Measurements from ENCODE around the gene MRPL44. TPM values are rescaled to one million over a fixed set of nuclear protein-coding genes. Genes with fewer than 3 reads are reported as not detected.
A peak's percentile ranks its signal among the peaks of the same experiment; 100 is the strongest.

Gene MRPL44
- total RNA-seq, 3 donors from 2014 or later = 41.2 to 44.1 (median 41.7) TPM

DNA sequence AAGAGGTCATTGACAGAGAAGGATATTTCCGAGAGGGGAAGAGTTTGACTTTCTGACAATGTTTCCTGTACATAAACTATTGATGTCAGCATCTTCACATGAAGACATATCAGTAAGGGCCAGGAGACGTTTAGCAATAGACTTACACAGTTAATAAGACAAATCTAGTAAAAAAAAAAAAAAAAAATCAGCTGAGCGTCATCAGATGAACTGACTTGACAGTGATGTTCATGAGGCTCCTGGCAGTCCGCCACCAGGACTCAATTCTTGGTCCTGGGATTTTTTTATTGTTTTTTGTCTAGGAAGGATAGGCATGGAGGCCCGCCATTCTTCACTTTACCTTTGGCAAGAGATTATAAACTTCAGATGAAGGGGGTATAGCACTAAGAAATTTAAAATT, 14.5 kb downstream of the MRPL44 start:
- ATAC-seq (no peak), DNase-seq (no peak)
- Mint-ChIP-seq H3K9me3 (no peaks in the 10 kb centered on the region), H3K36me3 (ENCODE audit: insufficient read depth) (peaks cover 8% of the 10 kb centered on the region), H3K4me1 (ENCODE audit: low read depth) (peaks cover 4% of the 10 kb centered on the region), H3K27me3 (ENCODE audit: low read depth) (no peaks in the 10 kb centered on the region), H3K4me3 (no peak overlapping the region)

DNA sequence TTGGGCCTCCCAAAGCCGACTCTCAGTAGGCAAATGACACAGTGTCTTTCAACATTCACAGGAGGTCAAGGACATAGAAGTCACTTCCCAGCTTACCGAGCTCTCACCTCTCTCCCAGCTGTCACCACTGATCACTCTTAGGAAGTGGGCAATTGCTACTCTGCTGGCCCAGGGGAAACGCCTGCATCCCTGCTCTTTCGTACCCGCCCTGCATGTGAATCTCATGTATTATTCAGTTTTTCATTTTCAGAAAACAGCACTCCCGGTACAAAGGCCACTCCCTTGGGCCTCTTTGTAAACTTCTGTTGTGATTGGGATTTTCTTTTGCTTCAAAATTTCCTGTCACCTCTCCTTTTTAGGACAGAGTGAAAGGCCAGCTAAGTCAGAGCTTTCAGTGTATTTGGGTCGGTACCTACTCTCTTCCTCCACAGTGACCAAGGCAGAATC, 15.4 kb downstream of the MRPL44 start:
- Mint-ChIP-seq H3K4me3 (no peak overlapping the region), H3K27me3 (ENCODE audit: low read depth) (no peaks in the 10 kb centered on the region), H3K36me3 (ENCODE audit: insufficient read depth) (peaks cover 3% of the 10 kb centered on the region), H3K4me1 (ENCODE audit: low read depth) (peaks cover 4% of the 10 kb centered on the region), H3K9me3 (no peaks in the 10 kb centered on the region)
- no peak for DNase-seq
- no peak for ATAC-seq

DNA sequence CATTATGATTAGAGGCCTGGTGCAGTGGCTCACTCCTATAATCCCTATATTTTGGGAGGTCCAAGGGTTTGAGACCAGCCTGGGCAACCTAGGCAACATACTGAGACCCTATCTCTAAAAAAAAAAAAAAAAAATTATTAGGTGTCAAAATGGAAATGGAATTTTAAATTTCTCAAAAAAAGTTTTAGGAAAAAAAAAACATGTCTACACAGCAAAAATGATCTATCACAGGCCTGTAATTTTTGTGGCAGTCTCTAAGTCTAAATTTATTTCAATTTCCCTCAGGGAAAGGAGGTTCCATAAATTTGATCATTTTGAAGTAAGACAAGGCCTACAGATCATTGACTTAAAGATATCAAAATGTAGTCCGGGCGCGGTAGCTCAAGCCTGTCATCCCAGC, 16.3 kb downstream of the MRPL44 start:
- ATAC-seq (no peak), DNase-seq (no peak)
- H3K36me3 Mint-ChIP-seq (ENCODE audit: insufficient read depth) = peaks cover 3% of the 10 kb centered on the region
- H3K4me3 Mint-ChIP-seq = no peak overlapping the region
- H3K4me1 Mint-ChIP-seq (ENCODE audit: low read depth) = peaks cover 4% of the 10 kb centered on the region
- H3K27me3 Mint-ChIP-seq (ENCODE audit: low read depth) = no peaks in the 10 kb centered on the region
- H3K9me3 Mint-ChIP-seq = no peaks in the 10 kb centered on the region

DNA sequence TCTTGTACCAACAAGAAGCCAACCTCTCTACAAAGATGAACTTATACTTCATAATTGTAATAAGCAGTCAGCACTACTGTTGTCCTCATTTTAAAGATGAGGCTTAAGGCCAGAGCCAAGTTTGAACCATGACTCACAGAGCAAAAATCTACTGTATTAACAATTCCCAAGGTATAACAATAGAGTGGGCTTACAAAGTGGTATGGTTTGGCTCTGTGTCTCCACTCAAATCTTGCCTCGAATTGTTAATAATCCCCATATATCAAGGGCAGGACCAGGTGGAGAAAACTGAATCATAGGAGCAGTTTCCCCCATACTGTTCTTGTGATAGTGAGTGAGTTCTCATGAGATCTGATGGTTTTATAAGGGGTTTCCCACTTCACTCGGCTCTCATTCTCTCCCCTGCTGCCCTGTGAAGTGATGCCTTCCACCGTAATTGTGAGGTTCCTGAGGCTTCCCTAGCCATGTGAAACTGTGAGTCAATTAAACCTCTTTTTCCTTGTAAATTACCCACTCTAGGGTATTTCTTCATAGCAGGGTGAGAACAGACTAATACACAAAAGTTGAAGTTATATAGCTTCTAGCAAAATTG, 19.5 kb downstream of the MRPL44 start:
- peaks cover 3% of the 10 kb centered on the region for H3K36me3 Mint-ChIP-seq (ENCODE audit: insufficient read depth)
- H3K4me1 Mint-ChIP-seq (ENCODE audit: low read depth) = no peaks in the 10 kb centered on the region
- DNase-seq (no peak), ATAC-seq (no peak)
- H3K4me3 Mint-ChIP-seq = no peak overlapping the region
- H3K9me3 Mint-ChIP-seq = no peaks in the 10 kb centered on the region
- H3K27me3 Mint-ChIP-seq (ENCODE audit: low read depth) = no peaks in the 10 kb centered on the region

DNA sequence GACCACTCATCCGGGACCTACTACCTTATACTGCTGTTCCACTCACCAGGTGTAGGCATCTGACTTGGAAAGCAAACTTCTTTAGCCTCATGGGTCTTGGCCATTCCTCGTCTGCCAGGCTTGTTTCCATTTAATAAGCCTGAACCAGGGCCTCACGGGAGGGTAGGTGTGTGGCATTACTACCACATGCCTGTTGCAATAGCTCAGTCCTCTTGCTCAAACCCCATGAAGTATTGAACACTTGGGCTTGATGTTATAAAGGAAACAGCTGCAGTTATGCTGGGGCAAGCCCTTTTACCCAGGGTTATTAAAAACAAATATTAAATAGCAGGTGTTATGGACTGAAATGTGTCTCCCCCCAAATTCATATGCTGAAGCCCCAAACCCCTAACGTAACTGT, 21.2 kb downstream of the MRPL44 start:
- no peak for ATAC-seq
- no peak overlapping the region for H3K4me3 Mint-ChIP-seq
- no peaks in the 10 kb centered on the region for H3K4me1 Mint-ChIP-seq (ENCODE audit: low read depth)
- DNase-seq = no peak
- no peaks in the 10 kb centered on the region for H3K27me3 Mint-ChIP-seq (ENCODE audit: low read depth)
- no peaks in the 10 kb centered on the region for H3K9me3 Mint-ChIP-seq
- H3K36me3 Mint-ChIP-seq (ENCODE audit: insufficient read depth) = no peaks in the 10 kb centered on the region

DNA sequence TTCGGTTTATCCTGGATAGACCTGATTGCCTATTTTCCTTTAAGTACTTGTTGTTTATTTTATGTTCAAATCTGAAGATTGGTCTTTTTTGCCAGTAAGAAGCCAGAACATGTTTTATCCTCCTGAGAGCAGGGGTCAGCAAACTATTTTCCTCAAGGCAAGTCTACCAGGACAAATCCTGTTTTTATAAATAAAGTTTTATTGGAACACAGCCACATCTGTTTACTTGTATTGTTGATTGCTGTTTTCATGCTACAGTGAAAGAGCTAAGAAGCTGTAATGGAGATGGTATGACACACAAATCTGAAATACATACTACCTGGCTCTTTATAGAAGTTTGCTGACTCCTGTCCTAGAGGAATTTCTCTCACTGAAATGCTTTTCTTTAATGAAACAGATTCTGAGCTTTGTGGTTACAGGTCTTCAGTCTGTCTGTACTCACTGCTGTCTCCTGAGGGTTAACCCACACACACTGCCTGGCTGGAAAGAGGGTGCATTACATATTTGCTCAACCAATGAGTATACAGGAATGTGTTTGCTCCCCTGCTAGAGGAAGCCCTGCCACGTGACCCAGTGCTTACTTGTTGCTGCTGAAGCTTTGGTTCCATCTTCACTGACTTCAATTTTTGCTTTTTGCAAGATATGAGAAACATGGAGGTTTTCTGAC, 22.6 kb downstream of the MRPL44 start:
- no peak for DNase-seq
- Mint-ChIP-seq H3K4me3 (no peak overlapping the region), H3K36me3 (ENCODE audit: insufficient read depth) (no peaks in the 10 kb centered on the region), H3K4me1 (ENCODE audit: low read depth) (no peaks in the 10 kb centered on the region), H3K27me3 (ENCODE audit: low read depth) (no peaks in the 10 kb centered on the region), H3K9me3 (no peaks in the 10 kb centered on the region)
- no peak for ATAC-seq

DNA sequence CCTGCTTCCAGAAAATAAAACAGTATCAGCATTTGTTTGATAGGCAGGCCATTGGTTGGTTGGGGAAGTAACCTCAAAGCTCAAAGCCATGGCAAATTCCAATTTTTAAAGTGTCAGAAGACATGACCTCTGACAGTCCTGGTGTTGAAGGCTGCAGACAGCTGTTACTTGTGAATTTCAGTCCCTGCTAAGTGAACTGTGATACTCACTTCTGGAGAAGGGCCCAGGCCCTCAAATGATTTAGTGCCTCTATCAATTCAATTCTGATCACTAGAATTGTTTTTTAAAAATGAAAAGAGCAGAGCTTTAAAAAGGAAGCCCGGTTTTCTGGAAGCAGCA, 23.1 kb downstream of the MRPL44 start:
- Mint-ChIP-seq H3K4me3 (no peak overlapping the region), H3K36me3 (ENCODE audit: insufficient read depth) (no peaks in the 10 kb centered on the region)

DNA sequence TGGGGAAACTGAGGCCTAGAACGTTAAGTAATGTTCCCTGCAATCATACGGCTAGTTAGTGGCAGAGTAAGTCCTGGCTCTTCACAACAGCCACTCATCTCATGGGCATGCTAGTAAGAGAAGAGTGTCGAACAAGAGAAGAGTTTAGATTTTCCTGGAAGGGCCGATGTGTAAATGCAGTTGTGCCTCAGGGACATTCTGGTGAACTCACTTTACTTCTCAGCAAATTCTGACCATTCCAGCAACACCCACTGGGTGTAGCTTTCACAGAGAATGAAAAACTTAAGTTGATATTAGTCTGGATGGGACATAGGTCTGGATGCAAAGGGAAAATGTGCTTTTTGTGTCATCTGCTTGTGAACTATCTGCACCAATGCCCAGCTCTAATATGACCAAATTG, 23.5 kb downstream of the MRPL44 start:
- H3K9me3 Mint-ChIP-seq = no peaks in the 10 kb centered on the region

More for the DNA sequence above, 23.1 kb downstream of the MRPL44 start:
- ATAC-seq = no peak
- no peak for DNase-seq
- Mint-ChIP-seq H3K27me3 (ENCODE audit: low read depth) (no peaks in the 10 kb centered on the region), H3K9me3 (no peaks in the 10 kb centered on the region), H3K4me1 (ENCODE audit: low read depth) (no peaks in the 10 kb centered on the region)

DNA sequence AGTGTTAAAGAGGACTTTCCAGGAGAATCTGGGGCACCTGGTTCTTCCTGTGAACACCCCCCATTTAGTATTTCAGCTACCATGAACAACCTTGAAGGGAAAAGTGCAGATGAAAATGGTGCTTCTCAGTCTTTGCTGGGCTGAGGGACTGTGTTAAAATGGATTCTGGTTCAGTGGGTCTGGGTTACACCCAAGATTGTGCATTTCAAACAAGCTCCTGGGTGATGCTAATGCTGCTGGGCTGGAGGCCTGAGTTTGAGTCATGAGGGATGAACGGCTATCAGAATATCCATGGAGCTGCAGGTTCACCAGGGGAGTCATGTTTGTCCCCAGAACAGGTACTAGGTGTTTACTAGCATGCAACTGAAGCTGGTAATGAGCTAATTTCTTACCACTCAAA, 24.0 kb downstream of the MRPL44 start:
- no peaks in the 10 kb centered on the region for H3K4me1 Mint-ChIP-seq (ENCODE audit: low read depth)
- H3K9me3 Mint-ChIP-seq = no peaks in the 10 kb centered on the region
- H3K36me3 Mint-ChIP-seq (ENCODE audit: insufficient read depth) = no peaks in the 10 kb centered on the region
- ATAC-seq (no peak), DNase-seq (no peak)
- no peak overlapping the region for H3K4me3 Mint-ChIP-seq
- peaks cover 5% of the 10 kb centered on the region for H3K27me3 Mint-ChIP-seq (ENCODE audit: low read depth)

More for the DNA sequence above, 23.5 kb downstream of the MRPL44 start:
- no peak for DNase-seq
- ATAC-seq = no peak
- Mint-ChIP-seq H3K36me3 (ENCODE audit: insufficient read depth) (no peaks in the 10 kb centered on the region), H3K27me3 (ENCODE audit: low read depth) (peaks cover 2% of the 10 kb centered on the region), H3K4me1 (ENCODE audit: low read depth) (no peaks in the 10 kb centered on the region), H3K4me3 (no peak overlapping the region)

DNA sequence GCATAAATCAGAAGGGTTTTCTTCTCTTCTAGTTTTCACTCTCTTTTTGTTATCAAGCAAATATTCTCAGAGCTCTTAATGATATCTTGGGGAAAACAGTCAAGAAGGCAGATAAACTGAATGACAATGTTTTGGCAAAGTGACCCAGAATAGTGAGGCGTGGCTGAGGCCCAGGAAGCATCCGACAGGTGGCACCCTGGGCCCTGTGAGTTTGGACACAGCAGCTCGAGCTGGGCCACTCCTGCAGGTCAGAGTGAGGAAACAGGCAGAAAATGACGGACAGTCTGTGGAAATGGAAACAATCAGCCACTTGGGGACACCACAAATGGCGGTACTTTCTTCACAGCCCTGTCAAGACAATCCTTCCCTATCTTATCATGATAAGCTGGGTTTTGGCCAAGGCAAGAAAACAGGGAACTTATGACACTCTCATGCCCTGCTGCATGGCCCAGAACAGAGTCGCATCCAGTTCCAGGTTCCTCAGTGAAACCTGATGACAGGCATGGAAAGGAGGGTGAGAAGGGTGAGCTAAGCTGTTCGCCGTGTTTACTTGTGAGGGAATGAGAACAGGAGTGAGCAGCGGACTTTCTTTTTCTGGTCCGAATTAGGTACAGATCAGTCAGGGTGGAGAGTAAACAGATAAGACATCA, 32.1 kb downstream of the MRPL44 start:
- H3K9me3 Mint-ChIP-seq = no peaks in the 10 kb centered on the region
- ATAC-seq = no peak
- peaks cover 8% of the 10 kb centered on the region for H3K27me3 Mint-ChIP-seq (ENCODE audit: low read depth)
- H3K36me3 Mint-ChIP-seq (ENCODE audit: insufficient read depth) = peaks cover 1% of the 10 kb centered on the region
- H3K4me1 Mint-ChIP-seq (ENCODE audit: low read depth) = no peaks in the 10 kb centered on the region
- no peak for DNase-seq
- no peak overlapping the region for H3K4me3 Mint-ChIP-seq

DNA sequence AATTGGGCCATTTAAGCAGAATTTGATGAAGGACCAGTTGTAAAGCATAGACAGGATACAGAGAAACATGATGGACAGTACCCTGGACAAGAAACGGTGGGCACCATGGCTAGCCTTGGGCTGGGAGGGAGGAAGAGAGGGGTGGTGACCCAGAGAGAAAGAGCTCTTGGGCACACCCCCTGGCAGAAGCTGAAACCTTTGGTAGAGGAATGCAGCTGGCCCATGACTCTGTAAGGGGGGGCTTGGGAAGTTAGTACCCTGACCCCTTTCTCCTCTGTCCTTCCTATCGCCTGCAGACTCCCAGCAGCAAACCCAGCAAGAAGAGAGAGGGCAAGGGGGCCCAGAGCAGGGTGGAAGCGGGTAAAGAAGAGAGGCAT, 32.6 kb downstream of the MRPL44 start:
- no peak for ATAC-seq
- DNase-seq = no peak
- Mint-ChIP-seq H3K9me3 (no peaks in the 10 kb centered on the region), H3K36me3 (ENCODE audit: insufficient read depth) (peaks cover 1% of the 10 kb centered on the region), H3K4me1 (ENCODE audit: low read depth) (peaks cover 2% of the 10 kb centered on the region), H3K4me3 (no peak overlapping the region), H3K27me3 (ENCODE audit: low read depth) (peaks cover 8% of the 10 kb centered on the region)

DNA sequence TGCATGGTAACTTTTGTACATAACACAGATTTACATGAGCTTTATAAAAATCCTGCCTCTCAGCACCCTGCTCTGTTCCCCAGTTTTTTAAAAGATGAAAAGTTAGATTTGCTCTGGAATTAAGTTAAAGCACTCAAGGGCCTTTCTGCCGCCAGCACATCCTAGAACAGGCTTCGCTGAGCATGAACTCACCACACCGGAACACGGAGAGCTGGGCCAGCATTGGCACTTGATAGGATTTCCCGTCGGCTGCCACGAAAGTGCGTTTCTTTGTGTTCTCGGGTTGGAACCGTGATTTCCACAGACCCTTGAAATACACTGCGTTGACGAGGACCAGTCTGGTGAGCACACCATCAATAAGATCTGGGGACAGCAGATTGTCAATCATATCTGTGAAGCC, 34.3 kb downstream of the MRPL44 start:
- Mint-ChIP-seq H3K4me1 (ENCODE audit: low read depth) (peaks cover 5% of the 10 kb centered on the region), H3K4me3 (no peak overlapping the region), H3K36me3 (ENCODE audit: insufficient read depth) (no peaks in the 10 kb centered on the region), H3K9me3 (no peaks in the 10 kb centered on the region), H3K27me3 (ENCODE audit: low read depth) (no peaks in the 10 kb centered on the region)
- DNase-seq (no peak), ATAC-seq (no peak)

DNA sequence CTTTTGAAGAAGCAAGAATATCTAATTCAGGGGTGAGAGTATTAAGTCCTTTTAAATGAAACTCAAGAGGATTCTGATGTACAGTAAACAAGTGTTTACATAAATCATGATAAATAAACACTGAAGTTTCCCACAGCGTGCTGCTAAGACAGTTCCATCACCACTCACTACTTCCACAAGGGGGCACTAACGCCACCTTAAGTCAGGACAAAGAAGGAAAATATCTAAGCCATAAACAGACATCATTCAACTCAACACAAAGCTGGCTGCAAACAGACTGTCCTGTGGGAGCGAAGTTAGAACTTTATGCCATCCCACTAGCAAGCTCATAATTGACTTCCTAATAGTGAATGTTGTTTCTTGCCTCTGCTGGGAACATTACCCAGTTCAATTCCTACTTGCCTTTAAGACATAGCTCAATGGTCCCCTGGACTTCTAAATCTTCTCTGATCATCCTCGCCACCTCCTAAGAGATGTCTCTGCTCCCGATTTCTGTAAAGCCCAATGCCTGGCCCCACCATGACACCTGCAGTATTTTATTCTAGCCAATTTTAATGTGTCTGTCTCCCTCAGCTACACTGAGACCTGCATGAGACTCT, 36.5 kb downstream of the MRPL44 start:
- DNase-seq (peak; percentile 59), ATAC-seq (peak; percentile 48 to 56)
- H3K4me3 Mint-ChIP-seq = no peak overlapping the region
- no peaks in the 10 kb centered on the region for H3K36me3 Mint-ChIP-seq (ENCODE audit: insufficient read depth)
- no peaks in the 10 kb centered on the region for H3K9me3 Mint-ChIP-seq
- H3K4me1 Mint-ChIP-seq (ENCODE audit: low read depth) = peaks cover 5% of the 10 kb centered on the region
- no peaks in the 10 kb centered on the region for H3K27me3 Mint-ChIP-seq (ENCODE audit: low read depth)

DNA sequence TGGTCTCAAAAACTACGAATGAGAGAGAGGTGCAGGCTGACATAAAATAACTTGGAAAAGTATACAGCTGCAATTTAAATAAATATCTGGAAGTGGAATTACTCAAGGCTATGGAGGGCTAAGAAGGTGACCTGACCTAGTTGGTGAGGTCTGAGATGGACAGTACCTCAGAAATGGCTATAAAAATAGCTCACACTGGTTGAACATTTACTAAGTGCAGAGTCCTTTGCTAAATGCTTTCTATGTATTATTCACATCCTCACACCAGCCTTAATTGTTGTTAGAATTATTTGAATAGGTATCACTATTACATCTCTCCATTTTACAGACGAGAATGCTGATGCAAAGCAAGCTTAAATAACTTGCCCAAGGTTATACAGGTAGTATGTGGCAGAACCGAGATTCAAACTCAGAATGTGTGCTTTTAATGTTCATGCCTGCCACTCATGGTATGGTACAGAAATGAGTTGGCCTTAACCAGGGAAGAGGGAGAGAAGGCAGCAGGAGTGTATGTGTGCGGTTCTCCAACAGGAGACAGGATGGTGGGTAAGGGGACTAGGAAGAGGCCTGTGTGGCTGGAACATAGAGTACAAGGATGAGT, 37.4 kb downstream of the MRPL44 start:
- Mint-ChIP-seq H3K27me3 (ENCODE audit: low read depth) (no peaks in the 10 kb centered on the region), H3K9me3 (no peaks in the 10 kb centered on the region), H3K36me3 (ENCODE audit: insufficient read depth) (no peaks in the 10 kb centered on the region), H3K4me1 (ENCODE audit: low read depth) (peaks cover 5% of the 10 kb centered on the region), H3K4me3 (no peak overlapping the region)
- no peak for DNase-seq
- peak in 1 of 2 donors; percentile 21 for ATAC-seq
